Measurements from ENCODE around the gene EPS15. TPM values are rescaled to one million over a fixed set of nuclear protein-coding genes. Genes with fewer than 3 reads are reported as not detected.

The EPS15 gene
- total RNA-seq, 1 donor = 58.7 TPM

DNA sequence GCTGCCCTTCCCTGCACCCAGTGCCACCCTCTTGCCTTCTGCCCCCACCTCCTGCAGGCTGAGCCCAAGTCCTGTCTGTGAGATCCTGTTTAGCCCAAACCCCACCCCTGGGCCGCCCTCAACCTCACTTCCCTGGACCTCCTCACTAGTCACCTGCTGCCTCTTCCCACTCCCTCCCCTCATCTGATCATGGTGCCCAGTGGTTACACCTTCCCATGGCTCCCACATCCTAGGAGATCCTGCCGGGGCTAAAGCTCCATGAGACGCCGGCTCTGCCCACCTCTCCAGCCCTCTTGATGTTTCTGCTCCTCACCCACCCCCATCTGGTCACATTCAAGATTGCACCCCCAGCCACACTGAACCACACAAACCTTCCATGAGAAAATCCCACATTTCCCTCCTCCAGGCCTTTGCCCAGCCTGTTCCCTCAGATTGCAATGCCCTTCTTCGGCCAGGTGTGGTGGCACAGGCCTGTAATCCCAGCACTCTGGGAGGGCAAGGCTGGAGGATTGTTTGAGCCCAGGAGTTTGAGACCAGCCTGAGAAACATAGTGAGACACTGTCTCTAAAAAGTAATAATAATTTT is 205.7 kb downstream of the EPS15 start:
- no peak overlapping the region for H3K4me3 ChIP-seq (ENCODE audit: low read depth, low read length)
- no peak for DNase-seq (ENCODE audit: low read depth)
- TF ChIP-seq CTCF (IDR thresholded peaks at IDR 0.05; ENCODE audit: insufficient read depth, low read depth, low read length) = peak; percentile 8

- H3K4me3 ChIP-seq (ENCODE audit: low read depth, low read length) = no peak overlapping the region
- TF ChIP-seq CTCF (IDR thresholded peaks at IDR 0.05; ENCODE audit: insufficient read depth, low read depth, low read length) = no peak
- DNase-seq (ENCODE audit: low read depth) = no peak
These were observed 206.3 kb downstream of the EPS15 start for GRCh38 chr1:51312718-51313117.

DNA sequence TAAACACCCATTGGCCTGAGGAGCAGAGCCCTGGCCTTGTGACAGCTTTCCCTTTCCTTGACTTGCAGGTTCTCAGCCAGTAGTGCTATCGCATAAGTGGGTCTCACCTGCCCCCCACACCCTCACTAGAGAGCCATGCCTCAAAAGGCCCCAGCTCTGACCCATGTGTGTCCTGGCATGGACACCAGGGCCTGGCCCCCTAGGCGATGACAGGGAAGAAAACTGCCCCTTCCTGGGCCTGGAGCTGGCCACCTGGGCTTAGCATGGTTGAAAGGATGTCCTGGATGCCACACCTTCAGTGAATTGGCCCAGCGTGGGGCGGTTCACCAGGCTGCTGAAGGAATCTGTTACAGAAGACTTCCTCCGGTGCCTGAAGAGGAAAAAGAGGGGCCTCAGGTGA is 207.2 kb downstream of the EPS15 start:
- TF ChIP-seq CTCF (IDR thresholded peaks at IDR 0.05; ENCODE audit: insufficient read depth, low read depth, low read length) = no peak
- DNase-seq (ENCODE audit: low read depth) = no peak
- no peak overlapping the region for H3K4me3 ChIP-seq (ENCODE audit: low read depth, low read length)

DNA sequence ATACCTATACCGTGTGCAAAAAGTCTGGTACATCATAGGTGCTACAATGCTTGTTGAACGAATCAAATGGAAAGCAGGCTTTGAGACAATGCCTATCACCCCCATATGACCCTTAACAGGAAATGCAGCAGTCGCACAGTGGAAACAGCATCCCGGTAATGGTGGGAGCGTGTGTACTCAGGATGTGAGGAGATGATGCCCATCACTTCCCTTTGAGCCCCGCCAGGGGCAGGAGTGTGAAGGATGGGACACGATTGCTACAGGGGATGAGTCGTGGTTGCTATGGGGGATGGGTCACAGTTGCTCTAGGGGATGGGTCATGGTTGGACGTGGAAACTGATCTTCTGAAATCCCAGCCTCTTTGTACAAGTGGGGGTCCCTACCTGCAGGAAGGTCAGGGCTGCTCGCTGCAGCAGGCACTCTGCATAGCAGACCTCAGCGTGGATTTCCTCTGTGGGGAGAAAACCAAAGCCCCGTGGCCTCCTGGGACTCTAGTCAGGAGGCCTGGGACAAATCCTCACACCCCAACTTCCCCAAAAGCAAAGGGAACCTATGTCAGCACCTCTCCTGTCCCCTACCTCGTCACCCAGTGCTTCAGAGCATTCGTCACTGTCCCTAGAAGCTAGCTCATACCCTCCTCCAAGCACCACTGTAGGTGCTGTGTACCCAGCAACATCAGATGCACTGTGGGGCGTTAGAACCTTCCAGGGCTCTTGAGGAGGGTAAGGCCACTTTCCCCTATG is 208.0 kb downstream of the EPS15 start:
- no peak for TF ChIP-seq CTCF (IDR thresholded peaks at IDR 0.05; ENCODE audit: insufficient read depth, low read depth, low read length)
- no peak overlapping the region for H3K4me3 ChIP-seq (ENCODE audit: low read depth, low read length)
- no peak for DNase-seq (ENCODE audit: low read depth)

- DNase-seq (ENCODE audit: low read depth) = no peak
- H3K4me3 ChIP-seq (ENCODE audit: low read depth, low read length) = no peak overlapping the region
- no peak for TF ChIP-seq CTCF (IDR thresholded peaks at IDR 0.05; ENCODE audit: insufficient read depth, low read depth, low read length)
These were observed 209.8 kb downstream of the EPS15 start for GRCh38 chr1:51309291-51309690.

DNA sequence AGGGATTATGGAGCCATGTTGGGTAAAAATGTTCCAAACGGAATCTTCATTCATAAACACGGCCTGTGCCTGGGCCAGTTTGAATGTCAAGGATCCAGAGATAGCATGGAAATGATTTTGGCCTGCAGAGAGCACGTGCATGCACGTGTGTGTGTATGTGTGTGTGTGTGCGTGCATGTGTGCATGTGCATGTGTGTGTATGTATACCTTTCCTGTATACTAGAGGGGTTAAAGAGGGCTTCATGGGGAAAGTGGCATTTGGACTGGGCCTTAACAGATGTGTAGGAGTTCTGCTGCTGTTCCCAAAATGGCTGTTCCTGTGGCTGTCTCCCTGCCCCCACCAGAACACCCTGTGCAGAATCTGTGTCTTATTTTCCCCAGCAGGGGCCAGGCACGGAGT is 210.4 kb downstream of the EPS15 start:
- H3K4me3 ChIP-seq (ENCODE audit: low read depth, low read length) = no peak overlapping the region
- no peak for DNase-seq (ENCODE audit: low read depth)
- TF ChIP-seq CTCF (IDR thresholded peaks at IDR 0.05; ENCODE audit: insufficient read depth, low read depth, low read length) = no peak
